Endothelial cell of umbilical vein (primary cell): ENCODE data around the gene SLC27A2. TPM values are rescaled to one million over a fixed set of nuclear protein-coding genes. Genes with fewer than 3 reads are reported as not detected.

Experiments
- BruUV-seq: library from RNA; stranded (reverse); fragments of 400-500 nt; replicated peaks from 2 replicates; lab custom pipeline; 2021; lab: Mats Ljungman, UMichigan
- CTCF ChIA-PET: fragments of 300-600, 350-600 bp; sonication (Branson Sonifier 250); formaldehyde crosslinking; loops from one replicate; lab custom pipeline; 2021; ENCODE audit warnings: antibody characterized with exemption, inconsistent platforms; lab: Charles Lee
- POLR2A ChIA-PET: fragments of 300-600, 350-600 bp; sonication (Branson Sonifier 250); formaldehyde crosslinking; loops from one replicate; lab custom pipeline; 2021; ENCODE audit warnings: antibody characterized with exemption, inconsistent platforms; lab: Charles Lee
- DNase-seq: peaks from one replicate; pipeline ENCODE4 v3.0.0-alpha.2; 2011; ENCODE audit warnings: low read depth, low spot score
- FAIRE-seq: peaks from 2 replicates; lab custom pipeline; 2011; peaks lifted over from hg19 to GRCh38; lab: Jason Lieb, UNC
- H2AFZ ChIP-seq: 2 replicates; pipeline ENCODE4 v1.6.0; 2012; ENCODE audit warnings: low read depth, low read length, control low read depth, inconsistent platforms
- H3K27ac ChIP-seq: 2 replicates; pipeline ENCODE4 v1.5.1; 2011; ENCODE audit warnings: low read depth, mild to moderate bottlenecking, control low read depth, low read length, moderate library complexity; ENCODE audit not compliant: insufficient read depth
- H3K27me3 ChIP-seq, 2 experiments: 2 replicates each; pipeline versions ENCODE4 v1.6.0 to v1.6.1; 2011; ENCODE audit warnings: low read length in 2 of 2, mixed read lengths in 1 of 2; ENCODE audit not compliant: control insufficient read depth in 2 of 2, insufficient read depth in 2 of 2
- H3K36me3 ChIP-seq, 2 experiments: 2 replicates in 1 of 2; 3 replicates in 1 of 2; pipeline ENCODE4 v1.5.1; 2011; ENCODE audit warnings: low read length in 2 of 2, mild to moderate bottlenecking in 1 of 2, moderate library complexity in 1 of 2; ENCODE audit not compliant: control insufficient read depth in 2 of 2, insufficient read depth in 2 of 2; ENCODE audit errors: extremely low read depth in 1 of 2
- H3K4me1 ChIP-seq: 3 replicates; pipeline ENCODE4 v1.5.1; 2011; ENCODE audit warnings: mild to moderate bottlenecking, low read length; ENCODE audit not compliant: control insufficient read depth, insufficient read depth; ENCODE audit errors: extremely low read depth
- H3K4me2 ChIP-seq: 2 replicates; pipeline ENCODE4 v1.6.1; 2011; ENCODE audit warnings: low read length, control low read depth, mixed read lengths; ENCODE audit not compliant: insufficient read depth
- H3K4me3 ChIP-seq, 3 experiments: fragments of 200-600 bp in 1 of 3; sonication (generic), shearing (Covaris generic) in 1 of 3; replicated peaks in 1 of 3; 2 replicates each; pipeline ENCODE4 v1.5.1; 2011 to 2016; ENCODE audit warnings: control low read depth in 3 of 3, low read length in 3 of 3, mild to moderate bottlenecking in 2 of 3, inconsistent platforms in 1 of 3, low read depth in 1 of 3, moderate library complexity in 1 of 3; ENCODE audit not compliant: insufficient read depth in 1 of 3
- H3K79me2 ChIP-seq: 2 replicates; pipeline ENCODE4 v1.6.0; 2012; ENCODE audit warnings: low read length, inconsistent platforms; ENCODE audit not compliant: control insufficient read depth, insufficient read depth
- H3K9ac ChIP-seq: replicated peaks from 2 replicates; pipeline ENCODE3; 2011; ENCODE audit warnings: low read length, control low read depth; ENCODE audit not compliant: insufficient read depth; ENCODE audit errors: extremely low read depth
- H3K9me1 ChIP-seq: replicated peaks from 3 replicates; pipeline ENCODE4 v1.6.0; 2011; ENCODE audit warnings: mild to moderate bottlenecking, low read length; ENCODE audit not compliant: control insufficient read depth, insufficient read depth; ENCODE audit errors: extremely low read depth
- H3K9me3 ChIP-seq: replicated peaks from 2 replicates; pipeline ENCODE4 v1.5.1; 2012; ENCODE audit warnings: low read length, inconsistent platforms; ENCODE audit not compliant: control insufficient read depth, insufficient read depth
- H4K20me1 ChIP-seq: replicated peaks from 2 replicates; pipeline ENCODE3; 2011; ENCODE audit warnings: mild to moderate bottlenecking, low read length; ENCODE audit not compliant: control insufficient read depth, insufficient read depth; ENCODE audit errors: extremely low read depth
- EZH2 ChIP-seq: IDR thresholded peaks from 2 replicates; pipeline ENCODE4 v1.6.1; 2012; ENCODE audit warnings: borderline replicate concordance, low read depth, mild to moderate bottlenecking, moderate library complexity, low read length, inconsistent platforms; ENCODE audit not compliant: severe bottlenecking
- FOS ChIP-seq: IDR thresholded peaks from 2 replicates; pipeline ENCODE4 v1.6.1; 2011; ENCODE audit warnings: mild to moderate bottlenecking, low read length, moderate library complexity, borderline replicate concordance; ENCODE audit not compliant: insufficient read depth
- GATA2 ChIP-seq: IDR thresholded peaks from 2 replicates; pipeline ENCODE4 v1.7.0; 2011; ENCODE audit warnings: low read depth, mild to moderate bottlenecking, moderate library complexity, mixed read lengths, low read length; ENCODE audit not compliant: insufficient read length, insufficient read depth
- JUN ChIP-seq: IDR thresholded peaks from 2 replicates; pipeline ENCODE4 v1.6.1; 2011; ENCODE audit warnings: borderline replicate concordance, low read depth; ENCODE audit not compliant: insufficient read length, insufficient read depth
- MAX ChIP-seq: IDR thresholded peaks from 2 replicates; pipeline ENCODE4 v1.6.1; 2011; ENCODE audit not compliant: insufficient read depth, insufficient read length
- MYC ChIP-seq: IDR thresholded peaks from one replicate; pipeline ENCODE4 v1.6.1; 2011; ENCODE audit warnings: mild to moderate bottlenecking, low read depth, low read length
- POLR2A ChIP-seq: IDR thresholded peaks from 2 replicates; pipeline ENCODE4 v1.6.1; 2012; ENCODE audit warnings: low read depth, mild to moderate bottlenecking, control low read depth, low read length
- POLR2AphosphoS5 ChIP-seq: IDR thresholded peaks from 2 replicates; pipeline ENCODE4 v1.6.1; 2012; ENCODE audit warnings: low read depth, mild to moderate bottlenecking, control low read depth, low read length, moderate library complexity; ENCODE audit not compliant: insufficient read depth
- dilution Hi-C: fragments of 300-500 bp; cut with MboI; formaldehyde crosslinking; loops from one replicate; pipeline ENCODE4 v1.15.0; 2019; ENCODE audit warnings: low sequenced_read_pairs; ENCODE audit not compliant: extremely low pct_ligation_motif_present
- intact Hi-C: fragments of 100-400 bp; cut with micrococcal nuclease; formaldehyde crosslinking; loops from one replicate; pipeline ENCODE4 v1.10.0; 2022
- polyA plus RNA-seq, 4 experiments: library from polyadenylated mRNA; depleted of rRNA in 3 of 4; stranded (reverse) in 3 of 4; unstranded in 1 of 4; fragments of >200 nt; gene quantifications; 2 replicates each; pipeline versions ENCODE4 v1.2.1 to v1.2.3, GENCODE V29; 2011 to 2012; ENCODE audit warnings: missing spikeins in 1 of 4
- total RNA-seq: library from RNA; stranded (reverse); gene quantifications from 2 replicates; pipeline ENCODE4 v1.2.3, GENCODE V29; 2021
- TF ChIP-seq, protein P1 (sequence below), 2 donors: IDR thresholded peaks; 1 replicate in 1 of 2; 2 replicates in 1 of 2; pipeline ENCODE4 v1.5.1; 2011; ENCODE audit warnings: low read length in 2 of 2, mild to moderate bottlenecking in 2 of 2, moderate library complexity in 2 of 2, control low read depth in 1 of 2, inconsistent platforms in 1 of 2, low read depth in 1 of 2; ENCODE audit not compliant: insufficient read depth in 1 of 2; ENCODE audit errors: extremely low read depth in 1 of 2

The SLC27A2 gene
- total and polyA plus RNA-seq, 2 donors (not counting 3 experiments of a cell fraction or from before 2014, with no cell fraction given), result not detected

DNA sequence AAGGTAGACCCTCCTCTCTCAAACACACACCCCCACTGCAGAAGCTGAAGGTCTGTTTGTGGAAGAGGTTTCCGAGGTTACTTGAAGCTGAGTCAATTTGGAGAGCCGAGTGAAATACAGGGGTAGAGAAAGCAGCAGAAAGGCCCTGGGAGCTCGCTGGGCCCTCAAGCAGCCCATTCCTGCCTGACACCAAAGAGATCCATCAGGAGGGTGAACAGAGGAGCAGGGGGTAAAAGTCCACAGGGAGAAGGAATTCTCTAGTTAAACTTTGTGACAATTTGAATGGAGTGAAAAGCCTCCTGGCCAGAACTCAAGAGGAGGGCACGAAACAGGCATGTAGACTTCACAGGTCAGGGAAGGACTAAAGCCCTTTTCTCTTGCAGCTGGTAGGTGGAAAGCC, 13.6 kb upstream of the SLC27A2 start:
- ChIA-PET CTCF (no interaction called here), POLR2A (no interaction called here)
- Histone ChIP-seq H3K9me3 (no peaks in the 10 kb centered on the region), H3K27ac (no peak overlapping the region), H2AFZ (no peak overlapping the region), H3K4me1 (peaks cover 10% of the 10 kb centered on the region), H3K4me2 (no peak overlapping the region), H3K79me2 (no peaks in the 10 kb centered on the region), H3K36me3 (no peaks in the 10 kb centered on the region), H3K4me3 (no peak overlapping the region), H3K27me3 (no peaks in the 10 kb centered on the region), H4K20me1 (no peaks in the 10 kb centered on the region), H3K9ac (no peak overlapping the region), H3K9me1 (no peaks in the 10 kb centered on the region)
- intact Hi-C loops, result no loop called here
- FAIRE-seq (no peak), DNase-seq (no peak)
- TF ChIP-seq MAX (no peak), FOS (no peak), GATA2 (no peak), POLR2A (no peak), EZH2 (no peak), JUN (no peak), POLR2AphosphoS5 (no peak), MYC (no peak)
- TF ChIP-seq, protein P1, sequence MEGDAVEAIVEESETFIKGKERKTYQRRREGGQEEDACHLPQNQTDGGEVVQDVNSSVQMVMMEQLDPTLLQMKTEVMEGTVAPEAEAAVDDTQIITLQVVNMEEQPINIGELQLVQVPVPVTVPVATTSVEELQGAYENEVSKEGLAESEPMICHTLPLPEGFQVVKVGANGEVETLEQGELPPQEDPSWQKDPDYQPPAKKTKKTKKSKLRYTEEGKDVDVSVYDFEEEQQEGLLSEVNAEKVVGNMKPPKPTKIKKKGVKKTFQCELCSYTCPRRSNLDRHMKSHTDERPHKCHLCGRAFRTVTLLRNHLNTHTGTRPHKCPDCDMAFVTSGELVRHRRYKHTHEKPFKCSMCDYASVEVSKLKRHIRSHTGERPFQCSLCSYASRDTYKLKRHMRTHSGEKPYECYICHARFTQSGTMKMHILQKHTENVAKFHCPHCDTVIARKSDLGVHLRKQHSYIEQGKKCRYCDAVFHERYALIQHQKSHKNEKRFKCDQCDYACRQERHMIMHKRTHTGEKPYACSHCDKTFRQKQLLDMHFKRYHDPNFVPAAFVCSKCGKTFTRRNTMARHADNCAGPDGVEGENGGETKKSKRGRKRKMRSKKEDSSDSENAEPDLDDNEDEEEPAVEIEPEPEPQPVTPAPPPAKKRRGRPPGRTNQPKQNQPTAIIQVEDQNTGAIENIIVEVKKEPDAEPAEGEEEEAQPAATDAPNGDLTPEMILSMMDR (IDR thresholded peaks at IDR 0.05; ENCODE audit: extremely low read depth in 1 of 2, insufficient read depth in 1 of 2, low read depth in 1 of 2, low read length in 2 of 2), result no peak
- BruUV-seq, result no TSS peak
- dilution Hi-C loops, result no loop called here
